ENCODE results near the gene ROBO1. TPM values are rescaled to one million over a fixed set of nuclear protein-coding genes. Genes with fewer than 3 reads are reported as not detected.

Gene ROBO1
- total RNA-seq, 1 donor from 2014 or later = 7.1 TPM

- H3K4me1 ChIP-seq = no peaks in the 10 kb centered on the region
- intact Hi-C loops (cut with micrococcal nuclease) = no loop called here
- H3K36me3 ChIP-seq = no peaks in the 10 kb centered on the region
- no peaks in the 10 kb centered on the region for H3K27me3 ChIP-seq (ENCODE audit: low read depth)
- TF ChIP-seq, protein P1, sequence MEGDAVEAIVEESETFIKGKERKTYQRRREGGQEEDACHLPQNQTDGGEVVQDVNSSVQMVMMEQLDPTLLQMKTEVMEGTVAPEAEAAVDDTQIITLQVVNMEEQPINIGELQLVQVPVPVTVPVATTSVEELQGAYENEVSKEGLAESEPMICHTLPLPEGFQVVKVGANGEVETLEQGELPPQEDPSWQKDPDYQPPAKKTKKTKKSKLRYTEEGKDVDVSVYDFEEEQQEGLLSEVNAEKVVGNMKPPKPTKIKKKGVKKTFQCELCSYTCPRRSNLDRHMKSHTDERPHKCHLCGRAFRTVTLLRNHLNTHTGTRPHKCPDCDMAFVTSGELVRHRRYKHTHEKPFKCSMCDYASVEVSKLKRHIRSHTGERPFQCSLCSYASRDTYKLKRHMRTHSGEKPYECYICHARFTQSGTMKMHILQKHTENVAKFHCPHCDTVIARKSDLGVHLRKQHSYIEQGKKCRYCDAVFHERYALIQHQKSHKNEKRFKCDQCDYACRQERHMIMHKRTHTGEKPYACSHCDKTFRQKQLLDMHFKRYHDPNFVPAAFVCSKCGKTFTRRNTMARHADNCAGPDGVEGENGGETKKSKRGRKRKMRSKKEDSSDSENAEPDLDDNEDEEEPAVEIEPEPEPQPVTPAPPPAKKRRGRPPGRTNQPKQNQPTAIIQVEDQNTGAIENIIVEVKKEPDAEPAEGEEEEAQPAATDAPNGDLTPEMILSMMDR (IDR thresholded peaks at IDR 0.05; ENCODE audit: borderline replicate concordance) = no peak
- DNase-seq = no peak
- no peak overlapping the region for H3K27ac ChIP-seq (replicated peaks)
- no peak overlapping the region for H3K4me3 ChIP-seq
- no peaks in the 10 kb centered on the region for H3K9me3 ChIP-seq (replicated peaks)
Measured at GRCh38 chr3:79344876-79345871, 422.6 kb downstream of the ROBO1 start.

- no peak overlapping the region for H3K4me3 ChIP-seq
- H3K36me3 ChIP-seq = no peaks in the 10 kb centered on the region
- TF ChIP-seq, protein P1 (IDR thresholded peaks at IDR 0.05; ENCODE audit: borderline replicate concordance) = no peak
- peaks cover 4% of the 10 kb centered on the region for H3K9me3 ChIP-seq (replicated peaks)
- intact Hi-C loops (cut with micrococcal nuclease) = no loop called here
- H3K4me1 ChIP-seq = no peaks in the 10 kb centered on the region
- DNase-seq = no peak
- no peaks in the 10 kb centered on the region for H3K27me3 ChIP-seq (ENCODE audit: low read depth)
- no peak overlapping the region for H3K27ac ChIP-seq (replicated peaks)
Measured at GRCh38 chr3:79341961-79342360, 425.8 kb downstream of the ROBO1 start.

GRCh38 chr3:79339846-79340245, 428.0 kb downstream of the ROBO1 start:
- Histone ChIP-seq H3K27me3 (ENCODE audit: low read depth) (no peaks in the 10 kb centered on the region), H3K36me3 (no peaks in the 10 kb centered on the region), H3K4me1 (no peaks in the 10 kb centered on the region), H3K4me3 (no peak overlapping the region), H3K27ac (replicated peaks) (no peak overlapping the region), H3K9me3 (replicated peaks) (peaks cover 8% of the 10 kb centered on the region)
- DNase-seq = no peak
- TF ChIP-seq, protein P1 (IDR thresholded peaks at IDR 0.05; ENCODE audit: borderline replicate concordance) = no peak
- intact Hi-C loops (cut with micrococcal nuclease) = no loop called here

- Histone ChIP-seq H3K36me3 (no peaks in the 10 kb centered on the region), H3K4me1 (no peaks in the 10 kb centered on the region), H3K9me3 (replicated peaks) (peaks cover 8% of the 10 kb centered on the region), H3K27me3 (ENCODE audit: low read depth) (no peaks in the 10 kb centered on the region), H3K4me3 (no peak overlapping the region), H3K27ac (replicated peaks) (no peak overlapping the region)
- no peak for DNase-seq
- TF ChIP-seq, protein P1 (IDR thresholded peaks at IDR 0.05; ENCODE audit: borderline replicate concordance) = no peak
- intact Hi-C loops (cut with micrococcal nuclease) = no loop called here
Measured at GRCh38 chr3:79337798-79338197, 430.0 kb downstream of the ROBO1 start.

DNA sequence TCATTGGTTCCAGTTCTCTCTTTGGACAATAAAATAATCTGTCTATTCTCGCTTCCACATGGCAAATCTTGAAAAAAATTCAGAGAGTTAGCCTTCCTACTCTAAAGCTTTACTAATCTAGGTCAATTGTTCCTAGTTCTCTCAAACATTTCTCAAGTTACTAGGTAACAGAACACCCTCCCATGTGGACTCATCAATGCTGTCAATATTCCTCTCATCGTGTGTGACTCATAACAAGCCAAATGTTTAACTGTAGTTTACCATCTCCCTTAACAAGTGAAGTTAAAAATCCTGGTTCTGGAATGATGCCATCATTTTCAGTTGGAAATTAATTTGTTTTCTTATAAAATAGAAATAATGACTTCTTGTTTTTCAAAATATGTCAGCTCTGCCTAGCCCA, 438.6 kb downstream of the ROBO1 start:
- H3K27ac ChIP-seq (replicated peaks) = no peak overlapping the region
- H3K27me3 ChIP-seq (ENCODE audit: low read depth) = no peaks in the 10 kb centered on the region
- no peaks in the 10 kb centered on the region for H3K36me3 ChIP-seq
- H3K4me3 ChIP-seq = no peak overlapping the region
- no peaks in the 10 kb centered on the region for H3K4me1 ChIP-seq
- DNase-seq = no peak
- TF ChIP-seq, protein P1 (IDR thresholded peaks at IDR 0.05; ENCODE audit: borderline replicate concordance) = no peak
- intact Hi-C loops (cut with micrococcal nuclease) = no loop called here
- no peaks in the 10 kb centered on the region for H3K9me3 ChIP-seq (replicated peaks)

All from left ventricle myocardium inferior (tissue), 1 donor.